ENCODE measurements around the gene EXT2.

GRCh38 chr11:44241851-44242250, 146.4 kb downstream of the EXT2 start:
- TF ChIP-seq, protein P1, sequence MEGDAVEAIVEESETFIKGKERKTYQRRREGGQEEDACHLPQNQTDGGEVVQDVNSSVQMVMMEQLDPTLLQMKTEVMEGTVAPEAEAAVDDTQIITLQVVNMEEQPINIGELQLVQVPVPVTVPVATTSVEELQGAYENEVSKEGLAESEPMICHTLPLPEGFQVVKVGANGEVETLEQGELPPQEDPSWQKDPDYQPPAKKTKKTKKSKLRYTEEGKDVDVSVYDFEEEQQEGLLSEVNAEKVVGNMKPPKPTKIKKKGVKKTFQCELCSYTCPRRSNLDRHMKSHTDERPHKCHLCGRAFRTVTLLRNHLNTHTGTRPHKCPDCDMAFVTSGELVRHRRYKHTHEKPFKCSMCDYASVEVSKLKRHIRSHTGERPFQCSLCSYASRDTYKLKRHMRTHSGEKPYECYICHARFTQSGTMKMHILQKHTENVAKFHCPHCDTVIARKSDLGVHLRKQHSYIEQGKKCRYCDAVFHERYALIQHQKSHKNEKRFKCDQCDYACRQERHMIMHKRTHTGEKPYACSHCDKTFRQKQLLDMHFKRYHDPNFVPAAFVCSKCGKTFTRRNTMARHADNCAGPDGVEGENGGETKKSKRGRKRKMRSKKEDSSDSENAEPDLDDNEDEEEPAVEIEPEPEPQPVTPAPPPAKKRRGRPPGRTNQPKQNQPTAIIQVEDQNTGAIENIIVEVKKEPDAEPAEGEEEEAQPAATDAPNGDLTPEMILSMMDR (IDR thresholded peaks at IDR 0.05): no peak
- no peak for TF ChIP-seq POLR2A (IDR thresholded peaks at IDR 0.05)
